T47D (cell line): ENCODE data around the gene SHROOM3.

Experiments used
- DNase-seq, 2 experiments: peaks; one replicate each; pipeline versions ENCODE4 v3.0.0 to v3.0.0-alpha.2; 2011 to 2012; ENCODE audit warnings: low read depth in 1 of 2, low spot score in 1 of 2
- JUND ChIP-seq: IDR thresholded peaks from 2 replicates; pipeline ENCODE4 v1.6.1; 2012; ENCODE audit warnings: low read depth
- in situ Hi-C: cut with HindIII; loops from 2 replicates; pipeline ENCODE4 v1.10.0; 2016; ENCODE audit warnings: low sequenced_read_pairs, low pct_unique_long_range_greater_than_20kb

SHROOM3 gene

DNA sequence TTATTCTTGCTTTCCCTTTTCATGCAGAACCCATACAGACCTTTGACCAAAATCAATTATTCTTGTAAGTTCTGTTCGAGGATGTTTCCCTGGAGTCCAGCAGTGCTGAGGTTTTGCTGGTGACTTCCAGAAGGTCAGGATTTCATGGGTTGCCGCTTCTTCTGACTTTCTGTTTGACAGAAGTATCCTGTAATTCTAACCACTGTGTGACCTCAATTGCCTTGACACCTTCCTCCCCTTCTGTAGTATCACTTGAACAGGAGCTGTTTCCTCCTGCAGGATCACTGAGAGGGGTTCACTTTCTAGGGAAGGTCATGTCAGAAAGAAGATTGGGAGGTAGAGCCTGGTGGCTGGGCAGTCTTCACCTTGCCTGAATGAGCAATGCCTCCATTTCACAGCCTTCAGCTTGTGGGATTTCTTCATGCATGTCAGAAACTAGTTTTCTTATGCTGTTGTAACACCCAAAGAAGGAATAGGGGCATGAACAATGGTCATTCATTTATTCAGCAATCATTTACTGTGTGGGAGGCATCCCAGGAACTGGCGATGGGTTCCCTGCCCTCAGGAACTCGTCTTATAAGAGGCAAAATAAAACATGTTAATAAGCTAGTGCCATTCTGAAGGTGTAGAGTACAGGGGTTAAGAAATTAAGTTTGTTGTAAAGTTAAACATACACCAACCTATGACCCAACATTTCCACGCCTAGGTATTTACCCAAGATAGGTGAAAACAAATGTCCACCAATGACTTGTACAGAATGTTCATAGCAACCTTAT lies 257.0 kb downstream of the SHROOM3 start:
- no peak for TF ChIP-seq JUND
- in situ Hi-C loops, result no loop called here
- DNase-seq, result no peak

DNA sequence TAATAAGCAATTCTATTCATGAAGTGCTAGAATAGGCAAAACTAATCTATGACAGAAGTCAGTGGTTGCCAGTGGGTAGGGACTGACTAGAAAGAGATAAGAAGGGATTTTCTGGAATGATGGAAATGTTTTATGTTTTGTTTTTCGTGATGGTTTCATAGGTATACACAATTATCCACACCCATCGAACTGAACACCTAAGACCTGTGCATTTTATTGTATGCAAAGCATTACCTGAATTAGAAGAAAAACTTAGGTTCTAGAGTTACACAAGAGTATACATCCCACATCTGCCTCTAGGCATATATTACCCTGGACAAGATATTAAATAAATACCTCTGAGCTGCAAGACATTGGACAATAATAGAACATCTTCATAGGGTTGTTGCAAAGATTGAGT lies 257.7 kb downstream of the SHROOM3 start:
- TF ChIP-seq JUND, result no peak
- DNase-seq, result no peak
- in situ Hi-C loops, result no loop called here

DNA sequence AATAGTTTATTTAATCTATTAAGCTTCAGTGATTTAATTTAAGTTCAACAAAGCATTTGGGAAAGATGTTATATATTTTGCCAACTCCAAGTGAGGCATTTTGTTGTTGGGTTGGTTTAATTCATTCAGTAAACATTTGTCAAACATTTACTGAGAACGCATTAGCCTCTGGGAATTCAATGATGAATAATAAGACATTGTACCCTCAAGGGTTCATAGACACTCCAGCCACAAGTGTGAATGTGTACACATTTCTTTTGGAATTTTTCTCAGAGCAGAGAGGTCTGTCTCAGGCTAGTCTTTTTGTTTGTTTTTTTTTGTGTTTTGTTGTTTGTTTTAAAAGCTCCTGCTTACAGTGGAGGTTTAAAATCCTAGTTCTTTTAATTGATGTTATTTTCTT lies 259.0 kb downstream of the SHROOM3 start:
- in situ Hi-C loops, result no loop called here
- DNase-seq, result peak in 1 of 2 experiments; percentile 60
- TF ChIP-seq JUND, result no peak

DNA sequence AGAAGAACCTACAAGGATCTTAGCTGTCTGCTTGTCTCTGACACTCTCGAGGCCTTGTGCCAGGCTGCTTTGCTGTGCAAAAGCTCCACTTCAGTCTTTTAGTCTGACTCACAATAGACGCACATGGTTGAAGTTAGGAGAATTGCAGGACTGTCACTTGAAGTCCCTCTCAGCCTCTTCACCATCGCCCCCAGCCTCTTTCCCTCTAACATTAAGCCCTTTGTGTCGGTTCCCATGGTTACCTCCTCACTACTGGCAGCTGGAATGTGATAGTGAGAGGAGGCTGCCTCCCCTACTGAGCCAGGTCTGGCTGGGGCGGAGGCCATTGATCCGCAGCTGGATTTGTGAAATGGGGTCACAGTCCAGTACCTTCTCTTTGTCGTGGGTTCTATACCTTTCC lies 261.1 kb downstream of the SHROOM3 start:
- in situ Hi-C loops, result no loop called here
- DNase-seq, result no peak
- TF ChIP-seq JUND, result no peak

DNA sequence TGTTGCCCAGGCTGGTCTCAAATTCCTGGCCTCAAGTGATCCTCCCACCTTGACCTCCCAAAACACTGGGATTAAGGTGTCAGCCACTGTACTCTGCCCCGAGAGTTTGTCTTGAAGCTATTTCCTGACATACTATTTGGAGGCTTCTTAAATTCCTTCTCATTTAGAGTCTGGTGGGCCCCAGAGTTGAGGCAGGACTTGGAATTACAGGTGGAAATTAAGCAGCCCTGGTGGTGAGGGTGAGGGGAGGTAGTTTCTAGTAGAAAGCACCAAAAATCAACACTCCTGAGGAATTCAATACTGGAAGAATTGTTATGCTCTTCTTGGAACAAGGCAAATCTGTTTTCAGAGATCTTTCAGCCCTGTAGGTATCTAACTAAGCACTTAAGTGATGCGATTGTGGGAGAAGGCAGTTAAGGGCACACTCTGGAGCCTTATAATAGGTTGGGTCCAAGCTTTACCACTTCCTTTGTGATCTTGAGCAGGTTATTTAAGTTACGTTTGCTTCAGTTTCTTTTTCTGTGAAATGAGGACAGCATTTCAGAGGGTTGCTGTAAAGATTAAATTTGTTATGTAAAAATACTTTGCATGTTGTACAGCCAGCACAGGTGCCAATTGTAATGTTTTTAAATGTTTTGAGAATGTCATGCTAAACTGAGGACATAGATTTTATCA lies 262.2 kb downstream of the SHROOM3 start:
- in situ Hi-C loops, result no loop called here
- no peak for TF ChIP-seq JUND
- DNase-seq, result no peak

DNA sequence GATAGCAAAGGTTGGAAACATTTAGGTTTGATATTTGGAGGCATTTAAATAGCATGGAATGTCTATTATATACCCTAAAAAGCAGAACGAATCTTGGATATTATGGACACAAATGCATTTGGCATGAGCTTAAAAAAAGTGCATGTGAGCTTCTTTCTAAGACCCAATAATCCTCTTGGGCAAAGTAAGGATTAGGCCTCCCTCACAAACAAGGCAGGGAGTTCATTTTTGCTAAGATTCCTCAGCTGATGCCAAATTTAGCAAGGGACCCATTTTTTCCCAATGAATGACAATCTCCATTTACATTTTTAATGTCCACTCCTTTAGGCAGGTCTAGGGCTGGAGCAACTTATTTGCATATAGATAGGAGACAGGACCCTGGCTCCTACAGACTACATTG lies 263.1 kb downstream of the SHROOM3 start:
- no peak for DNase-seq
- in situ Hi-C loops, result no loop called here
- no peak for TF ChIP-seq JUND

DNA sequence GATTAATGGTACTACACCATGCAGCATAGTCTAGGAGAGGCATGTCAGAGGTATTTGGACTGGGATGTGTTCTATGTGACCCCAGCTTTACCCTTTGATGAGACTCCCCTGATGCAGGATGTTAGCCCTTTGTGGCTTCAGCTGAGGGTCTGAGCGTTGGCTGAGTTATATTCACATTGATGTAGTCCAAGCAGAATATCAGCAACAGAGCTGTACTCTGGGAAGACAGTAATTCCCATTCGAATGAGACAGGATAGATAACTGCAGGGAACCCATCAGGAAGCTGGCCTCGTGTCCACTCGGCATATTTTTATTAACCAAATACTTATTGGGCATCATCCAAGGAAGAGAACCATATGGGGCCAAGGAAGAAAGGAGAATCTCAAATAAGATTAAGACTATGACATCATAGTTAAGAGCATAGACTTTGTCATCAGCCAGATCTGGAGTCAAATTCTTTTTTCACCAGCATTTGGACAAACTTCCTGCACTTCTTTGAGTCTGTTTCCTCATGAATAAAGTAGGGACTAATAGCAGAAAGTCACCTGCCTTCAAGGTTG lies 264.8 kb downstream of the SHROOM3 start:
- DNase-seq, result no peak
- in situ Hi-C loops, result no loop called here
- no peak for TF ChIP-seq JUND

DNA sequence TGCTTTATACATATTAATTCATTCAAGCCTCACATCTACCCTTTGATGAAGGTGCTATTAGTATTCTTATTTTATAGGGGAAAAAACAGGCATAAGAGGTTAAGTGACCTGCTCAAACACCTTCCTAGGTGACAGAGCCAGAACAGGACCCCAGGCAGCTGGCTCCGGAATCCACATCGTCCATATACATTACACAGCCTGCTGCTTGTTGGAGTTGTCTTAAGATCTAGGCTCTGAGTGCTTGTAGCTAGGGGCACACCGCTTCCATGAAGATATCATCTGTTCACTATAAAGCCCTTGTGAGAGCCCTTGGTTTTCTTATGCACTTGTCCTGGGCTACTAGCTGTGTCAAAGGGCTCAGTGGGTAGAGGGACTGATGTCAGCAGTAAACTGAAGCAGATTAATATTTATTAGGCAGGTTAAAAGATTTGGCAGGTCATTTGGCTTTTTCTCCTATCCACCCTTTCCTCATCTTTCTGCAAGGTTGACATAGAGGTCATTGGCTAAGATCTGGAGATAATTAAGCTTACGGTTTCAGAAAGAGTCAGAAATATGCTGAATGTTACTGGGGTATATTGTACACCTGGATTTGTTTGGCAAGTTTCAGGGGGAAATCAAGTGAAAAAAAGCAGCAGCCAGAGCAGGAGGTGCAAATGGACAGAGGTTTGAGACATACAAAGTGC lies 267.6 kb downstream of the SHROOM3 start:
- in situ Hi-C loops, result no loop called here
- TF ChIP-seq JUND, result no peak
- DNase-seq, result no peak

DNA sequence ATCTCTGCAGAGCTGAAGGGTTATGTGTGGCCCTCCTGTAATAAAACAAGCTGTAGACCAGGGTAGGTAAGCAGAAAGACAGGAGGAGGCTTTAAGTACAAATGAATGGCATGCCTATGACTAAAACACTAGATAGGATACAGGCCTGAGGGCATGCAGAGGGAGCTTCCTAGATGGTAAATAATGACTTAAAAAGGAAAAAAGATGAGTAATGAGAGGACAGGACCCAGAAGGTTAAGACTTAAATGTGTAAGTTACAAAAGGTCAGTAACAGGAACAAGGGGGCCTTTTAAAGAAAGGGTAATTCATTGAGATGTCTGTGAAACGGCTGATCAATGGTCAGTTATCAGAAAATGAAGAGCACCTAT lies 268.1 kb downstream of the SHROOM3 start:
- in situ Hi-C loops, result no loop called here

DNA sequence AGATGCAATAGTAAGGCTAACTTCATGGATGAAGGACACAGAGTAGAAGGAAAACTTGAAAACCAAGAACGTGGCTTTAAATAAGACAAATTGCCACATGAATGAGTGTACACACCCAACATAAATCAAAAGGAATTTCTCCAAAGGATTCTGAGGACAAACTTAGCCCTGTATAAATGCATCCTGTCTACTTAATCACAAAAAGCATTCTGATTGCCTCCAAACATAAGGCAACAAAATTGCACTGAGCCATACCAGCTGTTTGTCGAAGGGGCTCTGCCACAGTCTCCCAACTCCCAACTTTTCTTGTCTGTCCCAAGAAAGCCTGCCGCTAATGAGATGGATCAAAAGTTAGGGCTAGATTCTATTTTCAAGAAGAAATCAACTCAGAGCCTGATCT lies 268.6 kb downstream of the SHROOM3 start:
- no peak for DNase-seq
- in situ Hi-C loops, result no loop called here
- no peak for TF ChIP-seq JUND

More for the DNA sequence above, 268.1 kb downstream of the SHROOM3 start:
- TF ChIP-seq JUND, result no peak
- DNase-seq, result no peak

DNA sequence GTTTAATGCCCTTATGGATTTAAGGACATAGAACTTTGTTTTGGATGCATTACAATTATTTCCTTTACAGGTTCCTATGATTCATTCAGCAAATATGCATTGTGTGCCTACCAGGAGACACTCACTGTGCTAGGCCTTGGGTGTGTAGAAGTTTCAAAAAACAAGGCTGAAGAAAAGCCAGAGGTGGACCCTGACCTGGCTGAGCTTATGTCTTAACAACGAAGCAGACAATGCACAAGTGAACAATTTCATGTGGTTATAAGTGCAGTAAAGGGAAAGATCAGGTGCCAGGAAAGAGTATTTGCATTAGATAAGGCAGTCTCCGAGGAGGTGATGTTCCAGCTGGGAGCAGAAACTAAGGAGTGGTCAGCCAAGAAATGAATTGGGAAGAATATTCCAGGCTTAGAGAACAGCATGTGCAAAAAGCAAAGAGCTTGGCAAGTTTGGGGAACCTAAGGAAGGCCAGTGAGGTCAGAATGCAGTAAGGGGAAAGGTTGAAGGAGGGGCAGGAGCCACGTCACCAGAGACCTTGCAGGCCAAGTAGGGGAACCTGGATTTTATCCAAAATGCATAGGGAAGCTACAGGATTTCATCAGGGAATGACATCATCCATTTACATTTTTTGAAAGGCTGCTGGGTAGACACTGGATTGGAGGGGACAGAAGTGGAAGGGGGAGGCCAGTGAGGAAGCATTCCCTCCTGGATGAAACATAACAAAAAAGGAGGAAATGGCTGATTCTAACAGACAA lies 269.3 kb downstream of the SHROOM3 start:
- no peak for DNase-seq
- TF ChIP-seq JUND, result no peak; the same call in 1 of the 2 replicates
- in situ Hi-C loops, result no loop called here

DNA sequence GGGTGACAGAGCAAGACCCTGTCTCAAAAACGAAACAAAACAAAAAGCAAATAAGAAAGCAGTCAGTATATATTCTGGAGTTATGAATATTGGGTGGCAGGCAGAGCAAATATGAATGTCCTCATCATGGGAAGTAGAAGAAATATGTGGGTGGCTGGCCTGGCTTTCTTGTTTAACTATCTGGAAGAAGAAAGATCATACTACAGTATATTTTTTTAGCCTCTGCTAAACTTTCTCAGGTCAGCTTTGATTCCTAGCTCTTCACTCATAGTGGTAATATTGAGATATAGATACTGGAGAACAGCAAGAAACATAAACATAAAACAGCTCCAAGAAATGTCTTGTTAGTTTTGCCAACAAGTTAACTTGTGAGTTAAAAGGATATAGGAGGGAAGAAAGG lies 270.4 kb downstream of the SHROOM3 start:
- no peak for TF ChIP-seq JUND
- DNase-seq, result no peak
- in situ Hi-C loops, result no loop called here

DNA sequence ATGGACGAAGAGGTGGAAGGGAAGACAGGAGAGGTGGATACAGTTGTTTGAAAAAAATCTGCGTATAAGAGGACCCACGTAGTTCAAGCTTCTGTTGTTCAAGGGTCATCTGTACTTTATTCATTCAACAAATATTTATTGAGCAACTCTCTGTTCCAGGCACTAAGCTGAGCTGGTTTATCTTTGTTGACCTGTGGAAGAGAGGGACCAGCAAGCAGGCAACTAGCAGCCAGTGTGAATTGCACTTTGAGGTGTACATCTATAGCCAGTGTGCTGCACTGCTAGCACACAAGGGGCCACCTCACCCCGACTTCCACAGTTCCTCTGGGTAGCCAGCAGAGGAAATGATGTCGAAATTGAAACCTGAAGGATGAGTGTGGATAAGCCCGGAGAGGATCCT lies 271.6 kb downstream of the SHROOM3 start:
- in situ Hi-C loops, result no loop called here
- DNase-seq, result no peak
- no peak for TF ChIP-seq JUND
